Spinal cord (tissue), 10 donors: ENCODE measurements around the gene CDO1. TPM values are rescaled to one million over a fixed set of nuclear protein-coding genes. Genes with fewer than 3 reads are reported as not detected.
A peak's percentile ranks its signal among the peaks of the same experiment; 100 is the strongest.

ENCODE experiments used
- DNase-seq, 6 donors: peaks; one replicate each; pipeline versions ENCODE4 v3.0.0 to v3.0.0-alpha.2; 2013 to 2015; ENCODE audit warnings: low spot score in 6 of 6, low read depth in 4 of 6
- H3K27ac ChIP-seq: one replicate; pipeline ENCODE4 v1.5.1; 2013; ENCODE audit warnings: low read depth, low read length, control low read depth
- H3K27me3 ChIP-seq: one replicate; pipeline ENCODE4 v1.6.1; 2013; ENCODE audit warnings: low read length; ENCODE audit not compliant: control insufficient read depth, insufficient read depth
- H3K36me3 ChIP-seq: one replicate; pipeline ENCODE4 v1.6.1; 2013; ENCODE audit warnings: low read length; ENCODE audit not compliant: control insufficient read depth, insufficient read depth
- H3K4me1 ChIP-seq: one replicate; pipeline ENCODE4 v1.6.1; 2013; ENCODE audit warnings: low read length; ENCODE audit not compliant: control insufficient read depth, insufficient read depth
- H3K4me3 ChIP-seq: one replicate; pipeline ENCODE4 v1.5.1; 2013; ENCODE audit warnings: low read depth, low read length, control low read depth
- H3K9me3 ChIP-seq: one replicate; pipeline ENCODE4 v1.6.1; 2013; ENCODE audit warnings: low read length; ENCODE audit not compliant: control insufficient read depth, insufficient read depth
- WGBS: methylation state at CpG from one replicate; pipeline ENCODE4 v1.1.5; 2013; ENCODE audit warnings: missing lambda C conversion rate; ENCODE audit not compliant: insufficient coverage; 5-methylcytosine and 5-hydroxymethylcytosine counted together
- polyA plus RNA-seq, 2 donors: library from polyadenylated mRNA; unstranded; fragments of 120-200 nt; gene quantifications; one replicate each; pipeline ENCODE4 v1.2.1, GENCODE V29; 2013; ENCODE audit not compliant: insufficient read length in 2 of 2
- total RNA-seq, 2 donors: library from RNA; depleted of rRNA in 1 of 2; stranded (reverse); fragments of 120-200 nt in 1 of 2; fragments of >200 nt in 1 of 2; gene quantifications; one replicate each; pipeline versions ENCODE4 v1.2.3 to v1.2.4, GENCODE V29; 2013 to 2014
- donor health status: healthy.

Gene CDO1
- total and polyA plus RNA-seq, 4 donors: 58.3 to 119 (median 84.0) TPM

DNA sequence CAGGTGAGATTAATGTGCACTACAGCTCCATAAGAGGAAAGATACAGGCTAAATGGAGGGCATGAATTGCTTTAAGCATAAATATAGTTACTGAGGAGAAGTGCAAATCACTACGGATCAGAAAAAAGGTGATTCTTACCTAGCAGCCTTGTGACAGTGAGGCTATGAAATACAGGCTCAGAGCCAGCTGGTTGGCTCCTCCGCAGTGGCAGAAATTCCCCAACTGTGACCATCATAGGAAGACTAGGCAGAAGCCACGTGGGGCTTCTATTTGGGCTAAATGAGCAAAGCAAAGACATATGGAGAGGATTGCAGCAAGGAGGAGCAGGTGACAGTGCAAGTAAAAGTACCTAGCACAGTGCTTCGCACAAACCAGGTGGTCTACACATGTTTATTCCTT lies 40.5 kb downstream of the CDO1 start:
- no peak overlapping the region for H3K27ac ChIP-seq
- DNase-seq: no peak
- H3K27me3 ChIP-seq: no peaks in the 10 kb centered on the region
- no peaks in the 10 kb centered on the region for H3K4me1 ChIP-seq
- no peaks in the 10 kb centered on the region for H3K9me3 ChIP-seq
- H3K4me3 ChIP-seq: no peak overlapping the region
- WGBS: 65% methylated on average over 3 of the region's 4 CpGs
- H3K36me3 ChIP-seq: no peaks in the 10 kb centered on the region

DNA sequence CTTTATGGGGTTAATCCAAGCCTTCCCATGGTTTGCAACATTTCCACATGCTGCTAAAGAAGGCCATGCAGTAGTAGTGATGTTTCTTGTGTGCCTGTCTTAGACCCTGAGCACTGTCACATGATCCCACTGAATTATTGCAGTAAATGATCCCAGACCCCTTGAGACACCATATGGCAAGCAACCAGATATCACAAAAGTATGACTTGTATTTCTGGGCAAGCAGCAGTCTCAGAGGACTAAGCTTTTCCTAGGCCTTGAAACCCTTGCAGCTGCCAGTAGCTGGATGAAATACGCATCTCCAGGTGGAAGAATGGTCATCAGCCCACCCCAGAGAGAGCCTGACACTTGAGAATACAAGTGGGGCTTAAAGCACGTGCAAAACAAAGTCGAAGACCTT lies 41.8 kb downstream of the CDO1 start:
- no peaks in the 10 kb centered on the region for H3K27me3 ChIP-seq
- no peak overlapping the region for H3K27ac ChIP-seq
- peak in 2 of 6 donors; percentile 3 to 15 for DNase-seq
- no peaks in the 10 kb centered on the region for H3K36me3 ChIP-seq
- no peaks in the 10 kb centered on the region for H3K4me1 ChIP-seq
- WGBS: 92% methylated on average over 1 of the region's 3 CpGs
- H3K4me3 ChIP-seq: no peak overlapping the region
- no peaks in the 10 kb centered on the region for H3K9me3 ChIP-seq

DNA sequence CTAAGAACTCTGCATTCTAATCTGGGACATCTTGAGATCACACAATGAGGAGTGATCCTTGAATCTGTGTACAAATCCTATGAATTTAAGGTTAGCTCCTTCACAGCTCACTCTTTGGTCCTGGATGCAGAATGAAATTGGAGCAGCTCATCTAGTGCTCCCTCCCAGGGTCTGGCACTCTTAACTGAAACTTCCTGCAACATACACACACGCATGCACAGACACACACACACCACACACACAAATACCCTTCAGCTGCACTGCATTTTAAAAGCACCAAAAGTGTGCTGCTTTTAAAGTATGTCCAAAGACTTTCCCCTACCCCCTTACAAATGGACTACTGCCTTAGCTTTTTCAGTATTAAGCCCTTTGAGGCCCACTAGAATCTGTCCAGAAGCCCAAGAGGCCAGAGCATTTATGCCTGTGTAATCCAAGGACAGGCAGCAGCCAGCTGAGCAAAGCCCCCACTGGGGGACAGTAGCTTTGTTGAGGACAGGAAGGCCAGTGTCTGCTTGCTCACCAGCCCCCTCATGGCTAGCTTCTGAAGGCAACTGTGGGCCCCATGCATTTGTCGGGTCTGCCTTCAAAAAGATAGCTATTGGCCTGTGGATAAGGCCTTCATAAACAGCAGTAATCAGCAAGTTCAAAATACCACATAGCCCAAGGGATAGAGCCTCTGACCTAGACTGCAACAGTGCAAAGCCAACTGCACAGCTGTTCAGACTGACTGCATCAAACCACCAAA lies 43.6 kb downstream of the CDO1 start:
- Histone ChIP-seq H3K27me3 (no peaks in the 10 kb centered on the region), H3K4me1 (no peaks in the 10 kb centered on the region), H3K27ac (no peak overlapping the region), H3K9me3 (no peaks in the 10 kb centered on the region), H3K36me3 (no peaks in the 10 kb centered on the region), H3K4me3 (no peak overlapping the region)
- peak in 1 of 6 donors; percentile 2 for DNase-seq
- 76% methylated on average over 2 of the region's 2 CpGs for WGBS

DNA sequence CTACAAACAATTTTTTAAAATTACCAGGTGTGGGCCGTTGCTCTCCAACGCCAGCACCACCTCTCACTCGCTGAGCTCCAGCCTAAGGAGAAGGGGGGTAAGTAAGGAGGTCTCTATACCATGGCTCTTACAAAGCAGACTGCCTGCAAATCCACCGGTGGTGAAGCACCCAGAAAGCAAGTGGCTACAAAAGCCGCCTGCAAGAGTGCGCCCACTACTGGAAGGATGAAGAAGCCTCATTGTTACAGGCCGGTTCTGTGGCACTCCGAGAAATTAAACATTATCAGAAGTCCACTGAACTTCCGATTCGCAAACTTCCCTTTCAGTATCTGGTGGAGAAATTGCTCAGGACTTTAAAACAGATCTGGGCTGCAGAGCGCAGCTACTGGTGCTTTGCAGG lies 46.0 kb downstream of the CDO1 start:
- H3K4me1 ChIP-seq: no peaks in the 10 kb centered on the region
- WGBS: 67% methylated on average over 6 of the region's 11 CpGs
- H3K27ac ChIP-seq: no peak overlapping the region
- H3K9me3 ChIP-seq: no peaks in the 10 kb centered on the region
- no peaks in the 10 kb centered on the region for H3K36me3 ChIP-seq
- no peak for DNase-seq
- H3K27me3 ChIP-seq: no peaks in the 10 kb centered on the region
- no peak overlapping the region for H3K4me3 ChIP-seq

DNA sequence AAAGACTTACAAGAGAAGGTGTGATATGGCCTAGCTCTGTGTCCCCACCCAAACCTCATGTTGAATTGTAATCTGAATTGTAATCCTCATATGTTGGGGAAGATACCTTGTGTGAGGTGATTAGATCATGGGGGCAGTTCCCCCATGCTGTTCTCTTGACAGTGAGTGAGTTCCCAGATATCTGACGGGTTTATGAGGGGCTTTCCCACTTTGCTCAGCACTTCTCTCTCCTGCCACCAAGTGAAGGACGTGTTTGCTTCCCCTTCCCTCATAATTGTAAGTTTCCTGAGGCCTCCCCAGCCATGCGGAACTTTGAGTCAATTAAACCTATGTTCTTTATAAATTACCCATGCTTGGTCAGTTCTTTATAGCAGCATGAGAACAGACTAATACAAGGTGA lies 49.0 kb downstream of the CDO1 start:
- 80% methylated on average over 1 of the region's 3 CpGs for WGBS
- DNase-seq: no peak

DNA sequence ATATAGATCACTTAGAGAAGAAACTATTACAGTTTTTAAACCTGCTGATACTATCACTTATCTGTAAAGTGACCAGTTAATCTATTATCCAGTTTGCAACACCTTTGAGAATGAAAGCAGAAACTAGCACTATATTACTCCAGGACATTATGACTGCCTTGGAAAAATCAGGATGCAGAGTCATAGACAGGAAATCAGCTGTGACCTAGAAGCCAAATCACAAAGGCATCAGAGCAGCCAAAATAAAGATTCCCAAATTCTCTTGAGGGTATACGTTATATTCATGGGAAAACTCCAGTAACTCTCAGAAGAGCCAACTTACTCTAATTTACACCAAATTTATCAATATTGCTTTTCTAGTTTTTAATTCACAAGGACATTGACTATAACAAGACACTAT lies 49.9 kb downstream of the CDO1 start:
- whole genome bisulfite sequencing: no CpG with 5 or more reads among the region's 1 CpG
- no peaks in the 10 kb centered on the region for H3K36me3 ChIP-seq
- H3K4me3 ChIP-seq: no peak overlapping the region
- H3K9me3 ChIP-seq: no peaks in the 10 kb centered on the region
- H3K27ac ChIP-seq: no peak overlapping the region
- DNase-seq: no peak
- H3K4me1 ChIP-seq: no peaks in the 10 kb centered on the region
- no peaks in the 10 kb centered on the region for H3K27me3 ChIP-seq

More for the DNA sequence above, 49.0 kb downstream of the CDO1 start:
- Histone ChIP-seq H3K4me3 (no peak overlapping the region), H3K36me3 (no peaks in the 10 kb centered on the region), H3K27ac (no peak overlapping the region), H3K4me1 (no peaks in the 10 kb centered on the region), H3K27me3 (no peaks in the 10 kb centered on the region), H3K9me3 (no peaks in the 10 kb centered on the region)

DNA sequence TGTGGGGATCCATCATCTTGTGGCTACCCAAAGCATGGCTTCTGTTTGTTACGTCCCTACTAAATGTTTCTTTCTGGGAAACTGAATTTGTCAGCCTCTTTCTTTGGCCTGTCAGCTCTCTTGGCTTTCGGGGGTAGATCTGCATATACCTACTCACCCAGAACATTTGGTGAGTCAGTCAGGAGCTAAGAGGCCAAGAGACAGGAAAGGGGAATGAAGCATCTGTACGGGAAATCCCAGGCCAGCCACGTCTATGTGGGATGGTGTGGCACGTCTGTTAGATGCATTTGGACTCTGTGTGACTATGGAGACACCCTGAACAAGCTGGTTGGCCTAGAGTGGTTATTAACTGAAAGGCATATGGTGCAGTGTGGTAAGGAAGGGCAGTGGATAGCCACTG lies 58.1 kb downstream of the CDO1 start:
- Histone ChIP-seq H3K9me3 (no peaks in the 10 kb centered on the region), H3K4me3 (no peak overlapping the region), H3K27me3 (no peaks in the 10 kb centered on the region), H3K36me3 (no peaks in the 10 kb centered on the region), H3K4me1 (no peaks in the 10 kb centered on the region), H3K27ac (no peak overlapping the region)
- WGBS: 79% methylated on average over 4 of the region's 5 CpGs
- no peak for DNase-seq

DNA sequence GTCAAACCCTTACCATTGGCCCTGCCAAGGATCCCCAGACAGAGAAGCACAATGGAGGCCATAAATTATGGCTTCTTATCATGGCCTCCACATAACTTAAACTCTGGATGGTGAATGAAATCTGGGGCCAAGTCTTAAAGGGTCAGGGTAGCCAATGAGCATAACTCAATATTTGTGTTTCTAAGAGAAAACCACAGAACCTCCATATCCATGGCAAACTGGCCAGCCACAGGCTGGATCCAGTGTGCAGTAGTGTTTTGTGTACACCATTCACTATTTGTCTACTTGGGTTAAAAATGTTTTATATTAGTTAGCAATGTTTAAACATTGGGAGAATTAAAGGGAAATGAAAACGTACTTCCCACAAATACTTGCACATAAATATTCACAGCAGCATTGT lies 60.8 kb downstream of the CDO1 start:
- Histone ChIP-seq H3K27me3 (no peaks in the 10 kb centered on the region), H3K36me3 (no peaks in the 10 kb centered on the region), H3K9me3 (no peaks in the 10 kb centered on the region), H3K4me3 (no peak overlapping the region), H3K4me1 (no peaks in the 10 kb centered on the region), H3K27ac (no peak overlapping the region)
- no peak for DNase-seq
- no CpG with 5 or more reads among the region's 1 CpG for WGBS
